ENCODE data around the gene PRRC2A. TPM values are rescaled to one million over a fixed set of nuclear protein-coding genes. Genes with fewer than 3 reads are reported as not detected.
A peak's percentile ranks its signal among the peaks of the same experiment; 100 is the strongest.

Gene PRRC2A
- total and polyA plus RNA-seq, 7 donors, result 28.8 to 109 (median 44.1) TPM

- DNase-seq, result peak; percentile 88
- no peaks in the 10 kb centered on the region for H3K27me3 ChIP-seq
- intact Hi-C loops (cut with DNase I), result loop anchor here (10.0 kb wide), 1 partner anchor 1611 kb away; the partner anchor contains the start of genes B3GALT4, RPS18 and VPS52
- WGBS, 2 donors, result 27 to 28% methylated on average over 17 of the region's 17 CpGs
- peak overlapping the region; percentile 81 to 96 (median 88) for H3K4me3 ChIP-seq
- H3K27ac ChIP-seq, result peak overlapping the region; percentile 95 to 98 (median 98)
- H3K9me3 ChIP-seq, result no peaks in the 10 kb centered on the region
- TF ChIP-seq POLR2A (IDR thresholded peaks at IDR 0.05) (no peak), POLR2AphosphoS5 (IDR thresholded peaks at IDR 0.05) (peak in 2 of 4 donors; percentile 11 to 46)
- H3K4me1 ChIP-seq, result peaks cover 0 to 68% (median 56%) of the 10 kb centered on the region in 4 donors
- H3K36me3 ChIP-seq, result peaks cover 22 to 33% (median 28%) of the 10 kb centered on the region in 4 donors
These were observed 43.7 kb downstream of the PRRC2A start for GRCh38 chr6:31663961-31664789.

GRCh38 chr6:31664790-31665500, 44.4 kb downstream of the PRRC2A start, which contains the start of gene GPANK1:
Gene GPANK1, minus strand, starts transcription at chr6:31664997. Its CDS starts 519 bp downstream, at chr6:31664478.
- Histone ChIP-seq H3K27me3 (no peaks in the 10 kb centered on the region), H3K9me3 (no peaks in the 10 kb centered on the region), H3K27ac (peak within 1 kb of the TSS; percentile 95 to 98 (median 98)), H3K4me3 (peak within 1 kb of the TSS; percentile 81 to 96 (median 88)), H3K36me3 (peaks cover 30 to 41% (median 35%) of the 10 kb centered on the region in 4 donors), H3K4me1 (peaks cover 0 to 63% (median 48%) of the 10 kb centered on the region in 4 donors)
- intact Hi-C loops (cut with DNase I), result loop anchor here (1.0 to 10.0 kb wide), 3 partner anchors 162 to 1610 kb away; partner anchors contain the start of genes AGPAT1, B3GALT4, HSPA1B and RNF5
- peak; percentile 35 to 39 for TF ChIP-seq POLR2A (IDR thresholded peaks at IDR 0.05)
- TF ChIP-seq EP300 (IDR thresholded peaks at IDR 0.05), result no peak
- peak; percentile 55 to 88 (median 66) for TF ChIP-seq POLR2AphosphoS5 (IDR thresholded peaks at IDR 0.05)
- WGBS, 2 donors, result 0 to 1% methylated on average over 39 of the region's 39 CpGs
- peak; percentile 97 for DNase-seq

GRCh38 chr6:31665501-31666336, 45.2 kb downstream of the PRRC2A start, which contains the start of gene CSNK2B:
Gene CSNK2B, plus strand, starts transcription at chr6:31666080. Its CDS starts 752 bp downstream, at chr6:31666832.
- Histone ChIP-seq H3K4me1 (peaks cover 0 to 60% (median 47%) of the 10 kb centered on the region in 4 donors), H3K27me3 (no peaks in the 10 kb centered on the region), H3K36me3 (peaks cover 38 to 49% (median 43%) of the 10 kb centered on the region in 4 donors), H3K9me3 (no peaks in the 10 kb centered on the region), H3K27ac (peak within 1 kb of the TSS; percentile 95 to 98 (median 98)), H3K4me3 (peak within 1 kb of the TSS; percentile 81 to 96 (median 88))
- WGBS, 2 donors, result 0 to 1% methylated on average over 63 of the region's 63 CpGs
- intact Hi-C loops (cut with DNase I), result loop anchor here (1.0 to 10.0 kb wide), 3 partner anchors 162 to 1609 kb away; partner anchors contain the start of genes AGPAT1, B3GALT4, HSPA1B and RNF5
- no peak for TF ChIP-seq CTCF (IDR thresholded peaks at IDR 0.05)
- no peak for TF ChIP-seq EP300 (IDR thresholded peaks at IDR 0.05)
- TF ChIP-seq POLR2AphosphoS5 (IDR thresholded peaks at IDR 0.05), result peak; percentile 77 to 92 (median 88)
- peak; percentile 54 to 84 for TF ChIP-seq POLR2A (IDR thresholded peaks at IDR 0.05)
- DNase-seq, result peak; percentile 99

- TF ChIP-seq CTCF (IDR thresholded peaks at IDR 0.05) (no peak), POLR2AphosphoS5 (IDR thresholded peaks at IDR 0.05) (no peak), EP300 (IDR thresholded peaks at IDR 0.05) (no peak), POLR2A (IDR thresholded peaks at IDR 0.05) (no peak)
- intact Hi-C loops (cut with DNase I), result loop anchor here (5.0 to 10.0 kb wide), 2 partner anchors 511 to 1608 kb away; partner anchors contain the start of genes AGPAT1, B3GALT4, RNF5 and RPS18
- DNase-seq, result no peak
- no peaks in the 10 kb centered on the region for H3K9me3 ChIP-seq
- peak overlapping the region; percentile 95 to 98 (median 98) for H3K27ac ChIP-seq
- H3K36me3 ChIP-seq, result peaks cover 44 to 56% (median 50%) of the 10 kb centered on the region in 4 donors
- peaks cover 0 to 53% (median 40%) of the 10 kb centered on the region in 4 donors for H3K4me1 ChIP-seq
- H3K27me3 ChIP-seq, result no peaks in the 10 kb centered on the region
- 2 to 4% methylated on average over 15 of the region's 15 CpGs for WGBS, 2 donors
- peak overlapping the region; percentile 81 to 96 (median 88) for H3K4me3 ChIP-seq
These were observed 45.9 kb downstream of the PRRC2A start for GRCh38 chr6:31666337-31666965.

Measured in sigmoid colon (tissue), 7 donors.